Endothelial cell of umbilical vein (primary cell): ENCODE measurements around the gene SORCS2. TPM values are rescaled to one million over a fixed set of nuclear protein-coding genes. Genes with fewer than 3 reads are reported as not detected.

ENCODE experiments used
- BruUV-seq: library from RNA; stranded (reverse); fragments of 400-500 nt; replicated peaks from 2 replicates; lab custom pipeline; 2021; lab: Mats Ljungman, UMichigan
- CTCF ChIA-PET: fragments of 300-600, 350-600 bp; sonication (Branson Sonifier 250); formaldehyde crosslinking; loops from one replicate; lab custom pipeline; 2021; ENCODE audit warnings: antibody characterized with exemption, inconsistent platforms; lab: Charles Lee
- POLR2A ChIA-PET: fragments of 300-600, 350-600 bp; sonication (Branson Sonifier 250); formaldehyde crosslinking; loops from one replicate; lab custom pipeline; 2021; ENCODE audit warnings: antibody characterized with exemption, inconsistent platforms; lab: Charles Lee
- DNase-seq: peaks from one replicate; pipeline ENCODE4 v3.0.0-alpha.2; 2011; ENCODE audit warnings: low read depth, low spot score
- FAIRE-seq: peaks from 2 replicates; lab custom pipeline; 2011; peaks lifted over from hg19 to GRCh38; lab: Jason Lieb, UNC
- H2AFZ ChIP-seq: 2 replicates; pipeline ENCODE4 v1.6.0; 2012; ENCODE audit warnings: low read depth, low read length, control low read depth, inconsistent platforms
- H3K27ac ChIP-seq: 2 replicates; pipeline ENCODE4 v1.5.1; 2011; ENCODE audit warnings: low read depth, mild to moderate bottlenecking, control low read depth, low read length, moderate library complexity; ENCODE audit not compliant: insufficient read depth
- H3K27me3 ChIP-seq, 2 experiments: 2 replicates each; pipeline versions ENCODE4 v1.6.0 to v1.6.1; 2011; ENCODE audit warnings: low read length in 2 of 2, mixed read lengths in 1 of 2; ENCODE audit not compliant: control insufficient read depth in 2 of 2, insufficient read depth in 2 of 2
- H3K36me3 ChIP-seq, 2 experiments: 2 replicates in 1 of 2; 3 replicates in 1 of 2; pipeline ENCODE4 v1.5.1; 2011; ENCODE audit warnings: low read length in 2 of 2, mild to moderate bottlenecking in 1 of 2, moderate library complexity in 1 of 2; ENCODE audit not compliant: control insufficient read depth in 2 of 2, insufficient read depth in 2 of 2; ENCODE audit errors: extremely low read depth in 1 of 2
- H3K4me1 ChIP-seq: 3 replicates; pipeline ENCODE4 v1.5.1; 2011; ENCODE audit warnings: mild to moderate bottlenecking, low read length; ENCODE audit not compliant: control insufficient read depth, insufficient read depth; ENCODE audit errors: extremely low read depth
- H3K4me2 ChIP-seq: 2 replicates; pipeline ENCODE4 v1.6.1; 2011; ENCODE audit warnings: low read length, control low read depth, mixed read lengths; ENCODE audit not compliant: insufficient read depth
- H3K4me3 ChIP-seq, 3 experiments: fragments of 200-600 bp in 1 of 3; sonication (generic), shearing (Covaris generic) in 1 of 3; replicated peaks in 1 of 3; 2 replicates each; pipeline ENCODE4 v1.5.1; 2011 to 2016; ENCODE audit warnings: control low read depth in 3 of 3, low read length in 3 of 3, mild to moderate bottlenecking in 2 of 3, inconsistent platforms in 1 of 3, low read depth in 1 of 3, moderate library complexity in 1 of 3; ENCODE audit not compliant: insufficient read depth in 1 of 3
- H3K79me2 ChIP-seq: 2 replicates; pipeline ENCODE4 v1.6.0; 2012; ENCODE audit warnings: low read length, inconsistent platforms; ENCODE audit not compliant: control insufficient read depth, insufficient read depth
- H3K9ac ChIP-seq: replicated peaks from 2 replicates; pipeline ENCODE3; 2011; ENCODE audit warnings: low read length, control low read depth; ENCODE audit not compliant: insufficient read depth; ENCODE audit errors: extremely low read depth
- H3K9me1 ChIP-seq: replicated peaks from 3 replicates; pipeline ENCODE4 v1.6.0; 2011; ENCODE audit warnings: mild to moderate bottlenecking, low read length; ENCODE audit not compliant: control insufficient read depth, insufficient read depth; ENCODE audit errors: extremely low read depth
- H3K9me3 ChIP-seq: replicated peaks from 2 replicates; pipeline ENCODE4 v1.5.1; 2012; ENCODE audit warnings: low read length, inconsistent platforms; ENCODE audit not compliant: control insufficient read depth, insufficient read depth
- H4K20me1 ChIP-seq: replicated peaks from 2 replicates; pipeline ENCODE3; 2011; ENCODE audit warnings: mild to moderate bottlenecking, low read length; ENCODE audit not compliant: control insufficient read depth, insufficient read depth; ENCODE audit errors: extremely low read depth
- EZH2 ChIP-seq: IDR thresholded peaks from 2 replicates; pipeline ENCODE4 v1.6.1; 2012; ENCODE audit warnings: borderline replicate concordance, low read depth, mild to moderate bottlenecking, moderate library complexity, low read length, inconsistent platforms; ENCODE audit not compliant: severe bottlenecking
- FOS ChIP-seq: IDR thresholded peaks from 2 replicates; pipeline ENCODE4 v1.6.1; 2011; ENCODE audit warnings: mild to moderate bottlenecking, low read length, moderate library complexity, borderline replicate concordance; ENCODE audit not compliant: insufficient read depth
- GATA2 ChIP-seq: IDR thresholded peaks from 2 replicates; pipeline ENCODE4 v1.7.0; 2011; ENCODE audit warnings: low read depth, mild to moderate bottlenecking, moderate library complexity, mixed read lengths, low read length; ENCODE audit not compliant: insufficient read length, insufficient read depth
- JUN ChIP-seq: IDR thresholded peaks from 2 replicates; pipeline ENCODE4 v1.6.1; 2011; ENCODE audit warnings: borderline replicate concordance, low read depth; ENCODE audit not compliant: insufficient read length, insufficient read depth
- MAX ChIP-seq: IDR thresholded peaks from 2 replicates; pipeline ENCODE4 v1.6.1; 2011; ENCODE audit not compliant: insufficient read depth, insufficient read length
- MYC ChIP-seq: IDR thresholded peaks from one replicate; pipeline ENCODE4 v1.6.1; 2011; ENCODE audit warnings: mild to moderate bottlenecking, low read depth, low read length
- POLR2A ChIP-seq: IDR thresholded peaks from 2 replicates; pipeline ENCODE4 v1.6.1; 2012; ENCODE audit warnings: low read depth, mild to moderate bottlenecking, control low read depth, low read length
- POLR2AphosphoS5 ChIP-seq: IDR thresholded peaks from 2 replicates; pipeline ENCODE4 v1.6.1; 2012; ENCODE audit warnings: low read depth, mild to moderate bottlenecking, control low read depth, low read length, moderate library complexity; ENCODE audit not compliant: insufficient read depth
- dilution Hi-C: fragments of 300-500 bp; cut with MboI; formaldehyde crosslinking; loops from one replicate; pipeline ENCODE4 v1.15.0; 2019; ENCODE audit warnings: low sequenced_read_pairs; ENCODE audit not compliant: extremely low pct_ligation_motif_present
- intact Hi-C: fragments of 100-400 bp; cut with micrococcal nuclease; formaldehyde crosslinking; loops from one replicate; pipeline ENCODE4 v1.10.0; 2022
- polyA plus RNA-seq, 4 experiments: library from polyadenylated mRNA; depleted of rRNA in 3 of 4; stranded (reverse) in 3 of 4; unstranded in 1 of 4; fragments of >200 nt; gene quantifications; 2 replicates each; pipeline versions ENCODE4 v1.2.1 to v1.2.3, GENCODE V29; 2011 to 2012; ENCODE audit warnings: missing spikeins in 1 of 4
- total RNA-seq: library from RNA; stranded (reverse); gene quantifications from 2 replicates; pipeline ENCODE4 v1.2.3, GENCODE V29; 2021
- TF ChIP-seq, protein P1 (sequence below), 2 donors: IDR thresholded peaks; 1 replicate in 1 of 2; 2 replicates in 1 of 2; pipeline ENCODE4 v1.5.1; 2011; ENCODE audit warnings: low read length in 2 of 2, mild to moderate bottlenecking in 2 of 2, moderate library complexity in 2 of 2, control low read depth in 1 of 2, inconsistent platforms in 1 of 2, low read depth in 1 of 2; ENCODE audit not compliant: insufficient read depth in 1 of 2; ENCODE audit errors: extremely low read depth in 1 of 2

SORCS2 gene
- total and polyA plus RNA-seq, 2 donors (not counting 3 experiments of a cell fraction or from before 2014, with no cell fraction given), result not detected

DNA sequence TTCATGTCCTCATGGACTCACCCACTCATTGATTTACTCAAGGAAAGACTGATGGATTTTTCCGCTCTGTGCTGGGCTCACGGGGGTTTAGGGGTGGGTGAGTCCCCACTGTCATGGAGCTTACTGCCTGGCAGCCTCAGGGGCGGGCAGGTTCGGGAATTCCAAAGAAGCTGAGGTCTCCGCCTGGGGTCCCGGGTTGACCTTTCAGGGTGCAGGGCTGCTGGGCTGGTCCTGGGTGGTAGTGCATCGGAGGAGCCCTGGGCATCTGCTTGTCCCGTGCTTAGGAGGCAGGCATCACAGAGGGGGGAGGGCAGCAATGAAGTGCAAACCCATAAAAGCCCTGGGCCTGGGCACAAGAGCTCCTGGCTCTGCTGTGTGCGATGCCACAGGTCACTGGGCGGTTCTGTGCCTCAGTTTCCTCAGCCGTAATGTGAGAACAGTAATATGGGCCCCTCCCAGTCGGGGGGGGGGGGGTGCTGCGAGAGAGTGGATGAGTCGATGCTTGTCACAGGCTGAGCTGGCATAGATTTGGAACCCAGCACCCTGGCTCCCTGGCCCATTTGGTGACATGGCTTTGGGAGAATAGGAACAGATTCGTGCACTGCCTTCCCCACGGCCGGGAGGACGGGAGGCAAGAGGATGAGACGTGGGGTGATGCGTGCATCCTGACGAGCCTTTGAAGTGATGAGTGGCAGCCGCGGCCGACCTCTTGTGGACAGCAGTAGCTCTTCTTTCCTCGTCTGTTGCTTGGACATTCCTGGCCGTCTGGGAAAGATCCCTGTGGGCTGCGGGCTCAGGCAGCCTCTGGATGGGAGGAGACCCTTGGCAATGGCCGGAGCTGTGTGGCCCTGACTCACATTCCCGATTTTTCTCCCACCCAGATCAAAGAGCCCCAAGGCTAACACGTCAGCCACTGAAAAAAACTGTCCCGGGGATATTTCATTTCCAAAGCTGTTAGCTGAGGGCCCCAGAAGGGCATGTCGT, 200.4 kb downstream of the SORCS2 start:
- Histone ChIP-seq H4K20me1 (no peaks in the 10 kb centered on the region), H3K4me2 (no peak overlapping the region), H3K27me3 (no peaks in the 10 kb centered on the region), H3K79me2 (no peaks in the 10 kb centered on the region), H3K4me3 (no peak overlapping the region), H3K36me3 (no peaks in the 10 kb centered on the region), H3K9me1 (no peaks in the 10 kb centered on the region), H3K4me1 (no peaks in the 10 kb centered on the region), H3K9ac (no peak overlapping the region), H2AFZ (no peak overlapping the region), H3K9me3 (no peaks in the 10 kb centered on the region), H3K27ac (no peak overlapping the region)
- CTCF ChIA-PET, result interaction anchor here (1.2 kb wide), 1 partner anchor 12 kb away, joined by 3 read pairs; no protein-coding TSS in a partner anchor
- no peak for DNase-seq
- intact Hi-C loops, result no loop called here
- POLR2A ChIA-PET, result no interaction called here
- BruUV-seq, result no TSS peak
- no peak for TF ChIP-seq MYC
- TF ChIP-seq MAX, result no peak
- TF ChIP-seq JUN, result no peak
- TF ChIP-seq POLR2A, result no peak
- no peak for TF ChIP-seq EZH2
- TF ChIP-seq POLR2AphosphoS5, result no peak
- TF ChIP-seq, protein P1, sequence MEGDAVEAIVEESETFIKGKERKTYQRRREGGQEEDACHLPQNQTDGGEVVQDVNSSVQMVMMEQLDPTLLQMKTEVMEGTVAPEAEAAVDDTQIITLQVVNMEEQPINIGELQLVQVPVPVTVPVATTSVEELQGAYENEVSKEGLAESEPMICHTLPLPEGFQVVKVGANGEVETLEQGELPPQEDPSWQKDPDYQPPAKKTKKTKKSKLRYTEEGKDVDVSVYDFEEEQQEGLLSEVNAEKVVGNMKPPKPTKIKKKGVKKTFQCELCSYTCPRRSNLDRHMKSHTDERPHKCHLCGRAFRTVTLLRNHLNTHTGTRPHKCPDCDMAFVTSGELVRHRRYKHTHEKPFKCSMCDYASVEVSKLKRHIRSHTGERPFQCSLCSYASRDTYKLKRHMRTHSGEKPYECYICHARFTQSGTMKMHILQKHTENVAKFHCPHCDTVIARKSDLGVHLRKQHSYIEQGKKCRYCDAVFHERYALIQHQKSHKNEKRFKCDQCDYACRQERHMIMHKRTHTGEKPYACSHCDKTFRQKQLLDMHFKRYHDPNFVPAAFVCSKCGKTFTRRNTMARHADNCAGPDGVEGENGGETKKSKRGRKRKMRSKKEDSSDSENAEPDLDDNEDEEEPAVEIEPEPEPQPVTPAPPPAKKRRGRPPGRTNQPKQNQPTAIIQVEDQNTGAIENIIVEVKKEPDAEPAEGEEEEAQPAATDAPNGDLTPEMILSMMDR (IDR thresholded peaks at IDR 0.05; ENCODE audit: extremely low read depth in 1 of 2, insufficient read depth in 1 of 2, low read depth in 1 of 2, low read length in 2 of 2), result no peak
- no peak for TF ChIP-seq FOS
- TF ChIP-seq GATA2, result no peak
- dilution Hi-C loops, result no loop called here
- no peak for FAIRE-seq
